HL-60 (cell line): ENCODE data around the gene DIP2C.

Experiments
- CTCF ChIP-seq: IDR thresholded peaks from one replicate; pipeline ENCODE4 v1.5.1; 2011; ENCODE audit warnings: low read length, control low read depth, inconsistent platforms; ENCODE audit not compliant: insufficient read depth
- GABPA ChIP-seq: IDR thresholded peaks from 2 replicates; pipeline ENCODE4 v1.6.1; 2012; ENCODE audit warnings: low read depth
- POLR2AphosphoS5 ChIP-seq: IDR thresholded peaks from 2 replicates; pipeline ENCODE4 v1.6.1; 2012; ENCODE audit warnings: low read depth
- REST ChIP-seq: IDR thresholded peaks from 2 replicates; pipeline ENCODE4 v1.6.1; 2012; ENCODE audit warnings: low read depth; ENCODE audit not compliant: insufficient replicate concordance

- TF ChIP-seq POLR2AphosphoS5 (no peak), CTCF (no peak), GABPA (no peak), REST (no peak)
Measured at GRCh38 chr10:546971-547590, 142.4 kb downstream of the DIP2C start.
